IMR-90 (cell line): ENCODE measurements around the gene NCLN. TPM values are rescaled to one million over a fixed set of nuclear protein-coding genes. Genes with fewer than 3 reads are reported as not detected.

Experiments used
- ATAC-seq: fragments of 200-7000 bp; cut with Tn5 transposase; 2 replicates; pipeline ENCODE4 v1.9.1; 2020; ENCODE audit warnings: low read depth, mild to moderate bottlenecking, moderate library complexity
- BruUV-seq: library from RNA; stranded (reverse); fragments of 400-500 nt; replicated peaks from 2 replicates; lab custom pipeline; 2021; lab: Mats Ljungman, UMichigan
- CTCF ChIA-PET: fragments of 300-600 bp; formaldehyde crosslinking; extraction: SDS; loops from one replicate; lab custom pipeline; 2021; ENCODE audit warnings: antibody characterized with exemption; lab: Yijun Ruan, JAX
- POLR2A ChIA-PET: fragments of 300-600 bp; sonication (Branson Sonifier 250); formaldehyde crosslinking; loops from one replicate; lab custom pipeline; 2022; ENCODE audit warnings: antibody characterized with exemption; ENCODE audit not compliant: unreplicated experiment; lab: Charles Lee
- DNase-seq: peaks from one replicate; pipeline ENCODE4 v3.0.0; 2013
- H2AFZ ChIP-seq: replicated peaks from 2 replicates; pipeline ENCODE3; 2013; ENCODE audit warnings: low read length, mild to moderate bottlenecking; ENCODE audit not compliant: poor library complexity
- H2AK5ac ChIP-seq: 2 replicates; pipeline ENCODE4 v1.6.1; 2013; ENCODE audit warnings: low read depth, low read length, inconsistent platforms
- H2AK9ac ChIP-seq: replicated peaks from 2 replicates; pipeline ENCODE3; 2013; ENCODE audit warnings: mild to moderate bottlenecking, low read depth, low read length, moderate library complexity; ENCODE audit not compliant: poor library complexity
- H2BK120ac ChIP-seq: 2 replicates; pipeline ENCODE4 v1.6.1; 2013; ENCODE audit warnings: low read depth, low read length, inconsistent platforms
- H2BK15ac ChIP-seq: 3 replicates; pipeline ENCODE4 v1.6.1; 2013; ENCODE audit warnings: low read depth, low read length, inconsistent platforms
- H2BK20ac ChIP-seq: 2 replicates; pipeline ENCODE4 v1.6.1; 2013; ENCODE audit warnings: low read depth, mild to moderate bottlenecking, inconsistent platforms, low read length, moderate library complexity
- H2BK5ac ChIP-seq: 2 replicates; pipeline ENCODE4 v1.6.1; 2013; ENCODE audit warnings: mild to moderate bottlenecking, low read depth, low read length, inconsistent platforms; ENCODE audit not compliant: poor library complexity, severe bottlenecking
- H3K14ac ChIP-seq: replicated peaks from 2 replicates; pipeline ENCODE4 v1.6.1; 2013; ENCODE audit warnings: low read depth, low read length, inconsistent platforms
- H3K18ac ChIP-seq: 2 replicates; pipeline ENCODE4 v1.6.1; 2013; ENCODE audit warnings: low read depth, low read length, control low read depth
- H3K23ac ChIP-seq: 2 replicates; pipeline ENCODE4 v1.6.1; 2013; ENCODE audit warnings: low read depth, low read length, inconsistent platforms
- H3K27ac ChIP-seq: 2 replicates; pipeline ENCODE4 v1.5.1; 2013; ENCODE audit warnings: mild to moderate bottlenecking, control low read depth, low read length; ENCODE audit not compliant: insufficient read depth
- H3K27me3 ChIP-seq: 2 replicates; pipeline ENCODE4 v1.6.1; 2013; ENCODE audit warnings: low read length; ENCODE audit not compliant: control insufficient read depth, insufficient read depth
- H3K36me3 ChIP-seq: 2 replicates; pipeline ENCODE4 v1.6.1; 2013; ENCODE audit warnings: low read length, mixed read lengths; ENCODE audit not compliant: control insufficient read depth, insufficient read depth
- H3K4ac ChIP-seq: 2 replicates; pipeline ENCODE4 v1.6.1; 2013; ENCODE audit warnings: low read depth, low read length, inconsistent platforms
- H3K4me1 ChIP-seq: 2 replicates; pipeline ENCODE4 v1.6.1; 2013; ENCODE audit warnings: low read length, mixed read lengths; ENCODE audit not compliant: control insufficient read depth, insufficient read depth
- H3K4me2 ChIP-seq: 2 replicates; pipeline ENCODE4 v1.6.1; 2013; ENCODE audit warnings: low read depth, mild to moderate bottlenecking, control low read depth, low read length, moderate library complexity
- H3K4me3 ChIP-seq: 2 replicates; pipeline ENCODE4 v1.5.1; 2013; ENCODE audit warnings: low read depth, mild to moderate bottlenecking, control low read depth, low read length, moderate library complexity; ENCODE audit not compliant: insufficient read depth
- H3K56ac ChIP-seq: 2 replicates; pipeline ENCODE4 v1.6.1; 2013; ENCODE audit warnings: low read length, inconsistent platforms; ENCODE audit not compliant: insufficient read depth; ENCODE audit errors: extremely low read depth
- H3K79me1 ChIP-seq, 2 experiments: 2 replicates each; pipeline ENCODE4 v1.6.1; 2013; ENCODE audit warnings: low read length in 2 of 2, inconsistent platforms in 1 of 2, low read depth in 1 of 2
- H3K9ac ChIP-seq: 2 replicates; pipeline ENCODE4 v1.6.1; 2013; ENCODE audit warnings: low read depth, low read length, control low read depth
- H3K9me1 ChIP-seq: 2 replicates; pipeline ENCODE4 v1.6.1; 2013; ENCODE audit warnings: low read length, inconsistent platforms; ENCODE audit not compliant: insufficient read depth
- H3K9me3 ChIP-seq: 2 replicates; pipeline ENCODE4 v1.6.1; 2013; ENCODE audit warnings: low read length; ENCODE audit not compliant: control insufficient read depth, insufficient read depth
- H4K20me1 ChIP-seq: 2 replicates; pipeline ENCODE4 v1.6.1; 2013; ENCODE audit warnings: low read length, inconsistent platforms; ENCODE audit not compliant: insufficient read depth
- H4K5ac ChIP-seq: 2 replicates; pipeline ENCODE4 v1.6.1; 2013; ENCODE audit warnings: mild to moderate bottlenecking, low read depth, low read length, control low read depth
- H4K8ac ChIP-seq, 2 experiments: 2 replicates each; pipeline ENCODE4 v1.6.1; 2013; ENCODE audit warnings: low read depth in 2 of 2, low read length in 2 of 2, control low read depth in 1 of 2, inconsistent platforms in 1 of 2
- H4K91ac ChIP-seq: 2 replicates; pipeline ENCODE4 v1.6.1; 2013; ENCODE audit warnings: low read depth, low read length, inconsistent platforms; ENCODE audit not compliant: insufficient read depth
- MXI1 ChIP-seq: IDR thresholded peaks from 2 replicates; pipeline ENCODE4 v1.6.1; 2012; ENCODE audit warnings: low read depth, mild to moderate bottlenecking, low read length, moderate library complexity, borderline replicate concordance
- NFE2L2 ChIP-seq: fragments of 150-350 bp; IDR thresholded peaks from 2 replicates; pipeline ENCODE4 v1.6.1; 2016; ENCODE audit warnings: low read depth, mild to moderate bottlenecking, low read length
- WGBS, 2 experiments: methylation state at CpG; one replicate each; pipeline versions ENCODE4 v1.1.5 to v1.1.7; 2013; ENCODE audit warnings: missing lambda C conversion rate in 2 of 2; ENCODE audit not compliant: insufficient read length in 1 of 2; ENCODE audit errors: extremely low coverage in 2 of 2; 5-methylcytosine and 5-hydroxymethylcytosine counted together
- dilution Hi-C: fragments of 300-500 bp; cut with HindIII; formaldehyde crosslinking; loops from one replicate; pipeline ENCODE4 v1.14.3; 2018; ENCODE audit warnings: low sequenced_read_pairs; ENCODE audit not compliant: unreplicated experiment
- in situ Hi-C: fragments of 300-500 bp; cut with MboI; formaldehyde crosslinking; loops from 3 replicates; pipeline ENCODE4 v1.14.3; 2019; ENCODE audit warnings: low sequenced_read_pairs, inconsistent platforms, mixed read lengths
- intact Hi-C: fragments of 100-400 bp; cut with micrococcal nuclease; formaldehyde crosslinking; loops from 2 replicates; pipeline ENCODE4 v1.10.0; 2022
- polyA plus RNA-seq, 3 experiments: library from polyadenylated mRNA; depleted of rRNA; stranded (reverse); fragments of >200 nt; gene quantifications; 2 replicates each; pipeline ENCODE4 v1.2.3, GENCODE V29; 2012; ENCODE audit warnings: low replicate concordance in 1 of 3
- total RNA-seq: library from RNA; depleted of rRNA; stranded (reverse); fragments of >200 nt; gene quantifications from 2 replicates; pipeline ENCODE4 v1.2.3, GENCODE V29; 2012

The NCLN gene
- total and polyA plus RNA-seq, 2 of the 4 experiments (the other 2 are of a cell fraction) = 32.8 to 90.8 TPM

GRCh38 chr19:3203805-3204645, 18.3 kb downstream of the NCLN start:
- no peak overlapping the region for H3K27ac ChIP-seq
- H3K14ac ChIP-seq = no peak overlapping the region
- no peak overlapping the region for H2BK120ac ChIP-seq
- no peaks in the 10 kb centered on the region for H3K9me3 ChIP-seq
- no peak overlapping the region for H2BK15ac ChIP-seq
- no peak overlapping the region for H4K8ac ChIP-seq
- no peak overlapping the region for H3K4me2 ChIP-seq
- H2AK5ac ChIP-seq = no peak overlapping the region
- POLR2A ChIA-PET = no interaction called here
- 93% methylated on average over 23 of the region's 43 CpGs; no CpG with 5 or more reads in 1 of the 2 experiments for whole genome bisulfite sequencing, 2 experiments
- no peaks in the 10 kb centered on the region for H3K9me1 ChIP-seq
- DNase-seq (no peak), ATAC-seq (no peak)
- no peak overlapping the region for H3K18ac ChIP-seq
- H4K5ac ChIP-seq = no peak overlapping the region
- dilution Hi-C loops = no loop called here
- no peak overlapping the region for H3K4ac ChIP-seq
- H3K9ac ChIP-seq = no peak overlapping the region
- H2AK9ac ChIP-seq = no peak overlapping the region
- H3K4me3 ChIP-seq = no peak overlapping the region
- H2BK5ac ChIP-seq = no peak overlapping the region
- no peaks in the 10 kb centered on the region for H3K27me3 ChIP-seq
- H4K20me1 ChIP-seq = no peaks in the 10 kb centered on the region
- no peak for TF ChIP-seq MXI1
- TF ChIP-seq NFE2L2 = no peak
- no peaks in the 10 kb centered on the region; a peak in 2 of 4 replicates for H3K79me1 ChIP-seq
- no peaks in the 10 kb centered on the region for H3K4me1 ChIP-seq
- intact Hi-C loops = no loop called here
- H2BK20ac ChIP-seq = no peak overlapping the region
- H3K23ac ChIP-seq = no peak overlapping the region
- no peak overlapping the region for H2AFZ ChIP-seq
- BruUV-seq = no TSS peak
- no peak overlapping the region for H4K91ac ChIP-seq
- in situ Hi-C loops = no loop called here
- CTCF ChIA-PET = no interaction called here
- peaks cover 37% of the 10 kb centered on the region for H3K36me3 ChIP-seq
- H3K56ac ChIP-seq = no peak overlapping the region
